Inflammatory macrophage treated with lipopolysaccharide for 4 hours (primary cell): ENCODE results near the gene EFCAB14.
"Not testable (repeated sequence)": the region's sequence is repeated elsewhere in the genome, so short reads cannot be mapped to it uniquely, and the experiment has no call there.

ENCODE experiments used
- DNase-seq: peaks from one replicate; pipeline ENCODE4 v3.0.0-alpha.2; 2020

The EFCAB14 gene

GRCh38 chr1:46721686-46722205 is 2.8 kb upstream of the EFCAB14 start:
- DNase-seq = no peak

- no peak for DNase-seq
Measured at GRCh38 chr1:46721204-46721603, 2.3 kb upstream of the EFCAB14 start.

GRCh38 chr1:46720319-46720718 is 1.4 kb upstream of the EFCAB14 start:
- not testable (repeated sequence) for DNase-seq

GRCh38 chr1:46719689-46720088 is 775 bp upstream of the EFCAB14 start:
- DNase-seq = no peak

GRCh38 chr1:46718340-46718726 is 581 bp downstream of the EFCAB14 start:
- no peak for DNase-seq

GRCh38 chr1:46717654-46718053 is 1.3 kb downstream of the EFCAB14 start:
- DNase-seq = peak; percentile 15

GRCh38 chr1:46714976-46715375 is 3.9 kb downstream of the EFCAB14 start:
- DNase-seq = no peak

- DNase-seq = no peak
Measured at GRCh38 chr1:46708121-46708520, 10.8 kb downstream of the EFCAB14 start.

- DNase-seq = no peak
Measured at GRCh38 chr1:46705408-46705807, 13.5 kb downstream of the EFCAB14 start.

- no peak for DNase-seq
Measured at GRCh38 chr1:46703927-46704641, 14.8 kb downstream of the EFCAB14 start.

- peak; percentile 90 for DNase-seq
Measured at GRCh38 chr1:46699666-46700065, 19.2 kb downstream of the EFCAB14 start.

GRCh38 chr1:46697053-46697452 is 21.9 kb downstream of the EFCAB14 start:
- DNase-seq = no peak

- DNase-seq = not testable (repeated sequence)
Measured at GRCh38 chr1:46694676-46695075, 24.2 kb downstream of the EFCAB14 start.

- DNase-seq = no peak
Measured at GRCh38 chr1:46692811-46693770, 25.8 kb downstream of the EFCAB14 start.

- DNase-seq = no peak
Measured at GRCh38 chr1:46691997-46692790, 26.7 kb downstream of the EFCAB14 start.

- DNase-seq = no peak
Measured at GRCh38 chr1:46690931-46691421, 27.9 kb downstream of the EFCAB14 start.

- peak; percentile 12 for DNase-seq
Measured at GRCh38 chr1:46689897-46690296, 29.0 kb downstream of the EFCAB14 start.

GRCh38 chr1:46689356-46689755 is 29.6 kb downstream of the EFCAB14 start:
- DNase-seq = no peak

GRCh38 chr1:46687921-46688509 is 30.9 kb downstream of the EFCAB14 start:
- no peak for DNase-seq

GRCh38 chr1:46687093-46687659 is 31.7 kb downstream of the EFCAB14 start:
- DNase-seq = peak; percentile 2

- DNase-seq = no peak
Measured at GRCh38 chr1:46686255-46686654, 32.7 kb downstream of the EFCAB14 start.

- no peak for DNase-seq
Measured at GRCh38 chr1:46684670-46685069, 34.2 kb downstream of the EFCAB14 start.
